A673 (cell line): Measurements from ENCODE around the gene SCPEP1. TPM values are rescaled to one million over a fixed set of nuclear protein-coding genes. Genes with fewer than 3 reads are reported as not detected.

Experiments
- BruUV-seq: library from RNA; stranded (reverse); fragments of 400-500 nt; replicated peaks from 2 replicates; lab custom pipeline; 2021; lab: Mats Ljungman, UMichigan
- CTCF ChIA-PET: fragments of 300-600 bp; sonication (Branson Sonifier 250); formaldehyde crosslinking; loops from one replicate; lab custom pipeline; 2022; ENCODE audit warnings: antibody characterized with exemption; lab: Charles Lee
- POLR2A ChIA-PET: fragments of 300-600 bp; sonication (Branson Sonifier 250); formaldehyde crosslinking; loops from one replicate; lab custom pipeline; 2022; ENCODE audit warnings: antibody characterized with exemption; ENCODE audit not compliant: low non-redundant PET; lab: Charles Lee
- DNase-seq: peaks from one replicate; pipeline ENCODE4 v3.0.0-alpha.2; 2015; ENCODE audit warnings: low spot score
- H3K27ac ChIP-seq: fragments of 200-600 bp; sonication (generic); 2 replicates; pipeline ENCODE4 v1.5.1; 2016; ENCODE audit warnings: mixed run types, low read depth, mild to moderate bottlenecking, mixed read lengths, antibody characterized with exemption, low read length; ENCODE audit not compliant: poor library complexity, severe bottlenecking
- H3K27me3 ChIP-seq: fragments of 200-600 bp; sonication (generic); replicated peaks from 2 replicates; pipeline ENCODE4 v1.6.1; 2017; ENCODE audit warnings: mixed run types, low read depth, mild to moderate bottlenecking, mixed read lengths, antibody characterized with exemption, low read length; ENCODE audit not compliant: insufficient read depth, poor library complexity
- H3K36me3 ChIP-seq: fragments of 200-600 bp; sonication (generic); 2 replicates; pipeline ENCODE4 v1.6.1; 2016; ENCODE audit warnings: mixed run types, mild to moderate bottlenecking, mixed read lengths, antibody characterized with exemption, low read length; ENCODE audit not compliant: insufficient read depth, poor library complexity, severe bottlenecking
- H3K4me1 ChIP-seq: fragments of 200-600 bp; sonication (generic); 2 replicates; pipeline ENCODE4 v1.6.1; 2017; ENCODE audit warnings: mixed run types, mild to moderate bottlenecking, mixed read lengths, antibody characterized with exemption, low read length; ENCODE audit not compliant: insufficient read depth, poor library complexity, severe bottlenecking
- H3K4me3 ChIP-seq: fragments of 200-600 bp; sonication (generic); 2 replicates; pipeline ENCODE4 v1.5.1; 2016; ENCODE audit warnings: low read depth, mixed run types, mild to moderate bottlenecking, mixed read lengths, low read length; ENCODE audit not compliant: poor library complexity, severe bottlenecking
- H3K9me3 ChIP-seq: fragments of 200-600 bp; sonication (generic); 2 replicates; pipeline ENCODE4 v1.6.1; 2016; ENCODE audit warnings: mixed run types, low read depth, mild to moderate bottlenecking, mixed read lengths, antibody characterized with exemption, low read length; ENCODE audit not compliant: poor library complexity, severe bottlenecking
- EZH2 ChIP-seq: fragments of 200-600 bp; sonication (generic); IDR thresholded peaks from 2 replicates; pipeline ENCODE4 v1.6.1; 2017; ENCODE audit warnings: borderline replicate concordance, low read depth, mild to moderate bottlenecking, mixed read lengths, antibody characterized with exemption, low read length; ENCODE audit not compliant: poor library complexity, severe bottlenecking
- intact Hi-C: fragments of 100-400 bp; cut with micrococcal nuclease; formaldehyde crosslinking; loops from one replicate; pipeline ENCODE4 v1.10.0; 2022; ENCODE audit not compliant: unreplicated experiment
- total RNA-seq: library from RNA; stranded (reverse); gene quantifications from 2 replicates; pipeline ENCODE4 v1.2.3, GENCODE V29; 2021
- TF ChIP-seq, protein P1 (sequence below): fragments of 300-800, 200-600 bp; sonication (generic); conservative IDR thresholded peaks from 2 replicates; pipeline ENCODE4 v1.5.1; 2017; ENCODE audit warnings: low read depth, mild to moderate bottlenecking, antibody characterized with exemption, low read length, moderate library complexity, mixed read lengths

Gene SCPEP1
- total RNA-seq, 1 experiment from 2014 or later, result 31.8 TPM

GRCh38 chr17:57020208-57020607 lies 42.3 kb downstream of the SCPEP1 start:
- BruUV-seq, result no TSS peak
- ChIA-PET POLR2A (no interaction called here), CTCF (no interaction called here)
- no peaks in the 10 kb centered on the region for H3K36me3 ChIP-seq
- DNase-seq, result no peak
- no peak overlapping the region for H3K27ac ChIP-seq
- no peaks in the 10 kb centered on the region for H3K9me3 ChIP-seq
- TF ChIP-seq EZH2, result no peak
- TF ChIP-seq, protein P1, sequence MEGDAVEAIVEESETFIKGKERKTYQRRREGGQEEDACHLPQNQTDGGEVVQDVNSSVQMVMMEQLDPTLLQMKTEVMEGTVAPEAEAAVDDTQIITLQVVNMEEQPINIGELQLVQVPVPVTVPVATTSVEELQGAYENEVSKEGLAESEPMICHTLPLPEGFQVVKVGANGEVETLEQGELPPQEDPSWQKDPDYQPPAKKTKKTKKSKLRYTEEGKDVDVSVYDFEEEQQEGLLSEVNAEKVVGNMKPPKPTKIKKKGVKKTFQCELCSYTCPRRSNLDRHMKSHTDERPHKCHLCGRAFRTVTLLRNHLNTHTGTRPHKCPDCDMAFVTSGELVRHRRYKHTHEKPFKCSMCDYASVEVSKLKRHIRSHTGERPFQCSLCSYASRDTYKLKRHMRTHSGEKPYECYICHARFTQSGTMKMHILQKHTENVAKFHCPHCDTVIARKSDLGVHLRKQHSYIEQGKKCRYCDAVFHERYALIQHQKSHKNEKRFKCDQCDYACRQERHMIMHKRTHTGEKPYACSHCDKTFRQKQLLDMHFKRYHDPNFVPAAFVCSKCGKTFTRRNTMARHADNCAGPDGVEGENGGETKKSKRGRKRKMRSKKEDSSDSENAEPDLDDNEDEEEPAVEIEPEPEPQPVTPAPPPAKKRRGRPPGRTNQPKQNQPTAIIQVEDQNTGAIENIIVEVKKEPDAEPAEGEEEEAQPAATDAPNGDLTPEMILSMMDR, result no peak
- H3K4me1 ChIP-seq, result no peaks in the 10 kb centered on the region
- H3K27me3 ChIP-seq, result no peaks in the 10 kb centered on the region
- intact Hi-C loops, result no loop called here
- H3K4me3 ChIP-seq, result no peak overlapping the region

DNA sequence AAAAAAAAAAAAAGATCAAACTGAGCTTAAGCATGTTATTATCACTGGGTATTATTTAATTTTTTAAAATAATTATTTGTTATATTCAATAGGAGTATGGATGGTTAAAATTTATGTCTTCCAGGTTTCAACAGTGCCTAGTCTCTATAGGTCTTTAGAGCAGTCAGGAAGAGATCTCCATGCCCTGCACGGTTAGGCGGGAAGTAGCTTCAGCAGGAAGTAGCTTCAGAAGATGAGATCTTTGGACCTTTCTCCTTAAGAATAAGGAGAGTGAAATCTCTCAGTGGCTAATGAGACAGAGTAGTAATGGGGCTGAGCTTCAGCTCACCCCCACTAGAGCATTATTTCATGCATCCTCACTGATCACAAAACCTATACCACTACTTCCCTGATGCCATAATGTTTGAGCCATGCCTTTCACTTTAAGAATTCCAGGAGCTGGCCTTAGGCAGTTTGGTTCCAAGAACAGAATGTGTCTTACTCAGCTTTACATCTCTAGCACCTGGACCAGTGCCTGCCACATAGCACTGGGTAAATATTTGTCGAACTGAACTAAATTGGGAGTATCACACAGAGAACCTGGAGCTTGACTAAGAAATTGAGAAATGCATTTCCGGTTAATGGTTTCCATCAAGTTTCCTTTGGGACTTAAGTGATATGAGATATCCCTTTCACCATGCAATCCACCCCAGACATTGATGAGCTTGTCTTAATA lies 43.5 kb downstream of the SCPEP1 start:
- H3K36me3 ChIP-seq, result no peaks in the 10 kb centered on the region
- H3K4me1 ChIP-seq, result no peaks in the 10 kb centered on the region
- TF ChIP-seq EZH2, result no peak
- TF ChIP-seq, protein P1, result no peak
- no peaks in the 10 kb centered on the region for H3K27me3 ChIP-seq
- no peak for DNase-seq
- CTCF ChIA-PET, result no interaction called here
- no TSS peak for BruUV-seq
- POLR2A ChIA-PET, result no interaction called here
- H3K27ac ChIP-seq, result no peak overlapping the region
- intact Hi-C loops, result no loop called here
- H3K4me3 ChIP-seq, result no peak overlapping the region
- peaks cover 3% of the 10 kb centered on the region for H3K9me3 ChIP-seq

GRCh38 chr17:57025876-57026275 lies 47.9 kb downstream of the SCPEP1 start:
- intact Hi-C loops, result no loop called here
- ChIA-PET CTCF (no interaction called here), POLR2A (no interaction called here)
- Histone ChIP-seq H3K27me3 (no peaks in the 10 kb centered on the region), H3K36me3 (no peaks in the 10 kb centered on the region), H3K9me3 (peaks cover 12% of the 10 kb centered on the region), H3K27ac (no peak overlapping the region), H3K4me1 (no peaks in the 10 kb centered on the region), H3K4me3 (no peak overlapping the region)
- DNase-seq, result no peak
- TF ChIP-seq, protein P1, result no peak
- no peak for TF ChIP-seq EZH2
- BruUV-seq, result no TSS peak
